ENCODE measurements around the gene DCUN1D3.

DNA sequence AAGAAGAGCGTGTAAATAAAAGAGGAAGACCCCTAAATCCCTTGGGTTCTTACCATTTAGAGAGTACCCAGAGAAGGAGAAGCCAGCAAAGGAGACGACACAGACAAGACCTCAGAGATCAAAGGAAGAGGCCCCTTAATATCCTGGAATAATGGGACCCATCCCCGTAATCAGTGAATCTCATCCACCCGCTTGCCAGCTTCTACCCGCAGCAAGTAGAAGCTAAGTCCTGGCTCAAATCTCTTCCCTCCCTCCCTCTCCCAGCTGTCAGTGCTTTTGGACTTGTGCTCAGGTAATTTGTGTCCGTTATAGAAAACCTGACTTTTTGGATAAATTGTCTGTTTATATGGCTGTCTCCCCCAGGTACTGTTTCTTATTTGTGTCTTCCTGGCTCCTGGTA, 2.3 kb upstream of the DCUN1D3 start:
- TF ChIP-seq ZFP30 (CRISPR knock-in tag; IDR thresholded peaks at IDR 0.05) (no peak), RARB (CRISPR knock-in tag; IDR thresholded peaks at IDR 0.05) (no peak), OSR1 (CRISPR knock-in tag; IDR thresholded peaks at IDR 0.05) (no peak), ESRRG (CRISPR knock-in tag; IDR thresholded peaks at IDR 0.05) (no peak), ARNTL (CRISPR knock-in tag; IDR thresholded peaks at IDR 0.05; ENCODE audit: borderline replicate concordance, low read depth) (no peak), ZNF565 (CRISPR knock-in tag; conservative IDR thresholded peaks at IDR 0.05; ENCODE audit: low read depth) (no peak), ZFP3 (CRISPR knock-in tag; IDR thresholded peaks at IDR 0.05) (no peak), TCF4 (CRISPR knock-in tag; IDR thresholded peaks at IDR 0.05; ENCODE audit: borderline replicate concordance) (no peak)
- TF ChIP-seq, protein P1, sequence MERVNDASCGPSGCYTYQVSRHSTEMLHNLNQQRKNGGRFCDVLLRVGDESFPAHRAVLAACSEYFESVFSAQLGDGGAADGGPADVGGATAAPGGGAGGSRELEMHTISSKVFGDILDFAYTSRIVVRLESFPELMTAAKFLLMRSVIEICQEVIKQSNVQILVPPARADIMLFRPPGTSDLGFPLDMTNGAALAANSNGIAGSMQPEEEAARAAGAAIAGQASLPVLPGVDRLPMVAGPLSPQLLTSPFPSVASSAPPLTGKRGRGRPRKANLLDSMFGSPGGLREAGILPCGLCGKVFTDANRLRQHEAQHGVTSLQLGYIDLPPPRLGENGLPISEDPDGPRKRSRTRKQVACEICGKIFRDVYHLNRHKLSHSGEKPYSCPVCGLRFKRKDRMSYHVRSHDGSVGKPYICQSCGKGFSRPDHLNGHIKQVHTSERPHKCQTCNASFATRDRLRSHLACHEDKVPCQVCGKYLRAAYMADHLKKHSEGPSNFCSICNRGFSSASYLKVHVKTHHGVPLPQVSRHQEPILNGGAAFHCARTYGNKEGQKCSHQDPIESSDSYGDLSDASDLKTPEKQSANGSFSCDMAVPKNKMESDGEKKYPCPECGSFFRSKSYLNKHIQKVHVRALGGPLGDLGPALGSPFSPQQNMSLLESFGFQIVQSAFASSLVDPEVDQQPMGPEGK (CRISPR knock-in tag; IDR thresholded peaks at IDR 0.05; ENCODE audit: borderline replicate concordance) = no peak
- TF ChIP-seq, protein P2, sequence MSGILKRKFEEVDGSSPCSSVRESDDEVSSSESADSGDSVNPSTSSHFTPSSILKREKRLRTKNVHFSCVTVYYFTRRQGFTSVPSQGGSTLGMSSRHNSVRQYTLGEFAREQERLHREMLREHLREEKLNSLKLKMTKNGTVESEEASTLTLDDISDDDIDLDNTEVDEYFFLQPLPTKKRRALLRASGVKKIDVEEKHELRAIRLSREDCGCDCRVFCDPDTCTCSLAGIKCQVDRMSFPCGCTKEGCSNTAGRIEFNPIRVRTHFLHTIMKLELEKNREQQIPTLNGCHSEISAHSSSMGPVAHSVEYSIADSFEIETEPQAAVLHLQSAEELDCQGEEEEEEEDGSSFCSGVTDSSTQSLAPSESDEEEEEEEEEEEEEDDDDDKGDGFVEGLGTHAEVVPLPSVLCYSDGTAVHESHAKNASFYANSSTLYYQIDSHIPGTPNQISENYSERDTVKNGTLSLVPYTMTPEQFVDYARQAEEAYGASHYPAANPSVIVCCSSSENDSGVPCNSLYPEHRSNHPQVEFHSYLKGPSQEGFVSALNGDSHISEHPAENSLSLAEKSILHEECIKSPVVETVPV (CRISPR knock-in tag; IDR thresholded peaks at IDR 0.05) = no peak
- TF ChIP-seq, protein P3, sequence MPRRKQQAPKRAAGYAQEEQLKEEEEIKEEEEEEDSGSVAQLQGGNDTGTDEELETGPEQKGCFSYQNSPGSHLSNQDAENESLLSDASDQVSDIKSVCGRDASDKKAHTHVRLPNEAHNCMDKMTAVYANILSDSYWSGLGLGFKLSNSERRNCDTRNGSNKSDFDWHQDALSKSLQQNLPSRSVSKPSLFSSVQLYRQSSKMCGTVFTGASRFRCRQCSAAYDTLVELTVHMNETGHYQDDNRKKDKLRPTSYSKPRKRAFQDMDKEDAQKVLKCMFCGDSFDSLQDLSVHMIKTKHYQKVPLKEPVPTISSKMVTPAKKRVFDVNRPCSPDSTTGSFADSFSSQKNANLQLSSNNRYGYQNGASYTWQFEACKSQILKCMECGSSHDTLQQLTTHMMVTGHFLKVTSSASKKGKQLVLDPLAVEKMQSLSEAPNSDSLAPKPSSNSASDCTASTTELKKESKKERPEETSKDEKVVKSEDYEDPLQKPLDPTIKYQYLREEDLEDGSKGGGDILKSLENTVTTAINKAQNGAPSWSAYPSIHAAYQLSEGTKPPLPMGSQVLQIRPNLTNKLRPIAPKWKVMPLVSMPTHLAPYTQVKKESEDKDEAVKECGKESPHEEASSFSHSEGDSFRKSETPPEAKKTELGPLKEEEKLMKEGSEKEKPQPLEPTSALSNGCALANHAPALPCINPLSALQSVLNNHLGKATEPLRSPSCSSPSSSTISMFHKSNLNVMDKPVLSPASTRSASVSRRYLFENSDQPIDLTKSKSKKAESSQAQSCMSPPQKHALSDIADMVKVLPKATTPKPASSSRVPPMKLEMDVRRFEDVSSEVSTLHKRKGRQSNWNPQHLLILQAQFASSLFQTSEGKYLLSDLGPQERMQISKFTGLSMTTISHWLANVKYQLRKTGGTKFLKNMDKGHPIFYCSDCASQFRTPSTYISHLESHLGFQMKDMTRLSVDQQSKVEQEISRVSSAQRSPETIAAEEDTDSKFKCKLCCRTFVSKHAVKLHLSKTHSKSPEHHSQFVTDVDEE (CRISPR knock-in tag; IDR thresholded peaks at IDR 0.05) = no peak

Data from SK-N-SH treated with all-trans-retinoic acid at 6 μM for 48 hours (cell line).